ENCODE results near the gene FAM76B. TPM values are rescaled to one million over a fixed set of nuclear protein-coding genes. Genes with fewer than 3 reads are reported as not detected.
"Not testable (repeated sequence)": the region's sequence is repeated elsewhere in the genome, so short reads cannot be mapped to it uniquely, and the experiment has no call there.

FAM76B gene
- total RNA-seq, 4 donors from 2014 or later: 3.6 to 13.6 (median 8.9) TPM

DNA sequence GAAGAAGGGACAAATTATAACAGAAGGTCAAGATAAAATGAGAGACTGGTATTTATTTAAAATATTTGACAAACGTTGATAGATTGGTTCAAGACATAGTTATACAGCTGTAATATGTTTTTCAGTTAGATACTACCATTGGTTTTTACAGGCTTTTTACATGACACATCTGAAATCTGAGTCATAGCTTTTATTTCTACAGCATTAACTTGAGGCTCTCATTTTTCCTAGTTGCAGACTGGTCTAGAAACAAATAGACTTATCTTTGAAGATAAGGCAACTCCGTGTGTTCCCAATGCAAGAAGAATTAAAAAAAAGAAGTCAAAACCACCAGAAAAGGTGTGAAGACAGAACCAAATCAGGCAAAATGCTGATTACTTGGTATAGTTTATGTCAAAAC lies 32.1 kb upstream of the FAM76B start:
- Histone ChIP-seq H3K4me1 (no peaks in the 10 kb centered on the region), H3K36me3 (peaks cover 0 to 25% of the 10 kb centered on the region in 2 donors), H3K9me3 (no peaks in the 10 kb centered on the region), H3K27me3 (no peaks in the 10 kb centered on the region), H3K27ac (no peak overlapping the region), H3K4me3 (no peak overlapping the region)
- in situ Hi-C loops (cut with MboI; ENCODE audit: low sequenced_read_pairs in 4 of 4): no loop called here
- ATAC-seq (no peak), DNase-seq (no peak)
- intact Hi-C loops (cut with DNase I; ENCODE audit: low total_unique reads): no loop called here
- TF ChIP-seq, protein P1, sequence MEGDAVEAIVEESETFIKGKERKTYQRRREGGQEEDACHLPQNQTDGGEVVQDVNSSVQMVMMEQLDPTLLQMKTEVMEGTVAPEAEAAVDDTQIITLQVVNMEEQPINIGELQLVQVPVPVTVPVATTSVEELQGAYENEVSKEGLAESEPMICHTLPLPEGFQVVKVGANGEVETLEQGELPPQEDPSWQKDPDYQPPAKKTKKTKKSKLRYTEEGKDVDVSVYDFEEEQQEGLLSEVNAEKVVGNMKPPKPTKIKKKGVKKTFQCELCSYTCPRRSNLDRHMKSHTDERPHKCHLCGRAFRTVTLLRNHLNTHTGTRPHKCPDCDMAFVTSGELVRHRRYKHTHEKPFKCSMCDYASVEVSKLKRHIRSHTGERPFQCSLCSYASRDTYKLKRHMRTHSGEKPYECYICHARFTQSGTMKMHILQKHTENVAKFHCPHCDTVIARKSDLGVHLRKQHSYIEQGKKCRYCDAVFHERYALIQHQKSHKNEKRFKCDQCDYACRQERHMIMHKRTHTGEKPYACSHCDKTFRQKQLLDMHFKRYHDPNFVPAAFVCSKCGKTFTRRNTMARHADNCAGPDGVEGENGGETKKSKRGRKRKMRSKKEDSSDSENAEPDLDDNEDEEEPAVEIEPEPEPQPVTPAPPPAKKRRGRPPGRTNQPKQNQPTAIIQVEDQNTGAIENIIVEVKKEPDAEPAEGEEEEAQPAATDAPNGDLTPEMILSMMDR (IDR thresholded peaks at IDR 0.05 in 4 of 5, conservative IDR thresholded peaks at IDR 0.05 in 1 of 5): no peak
- TF ChIP-seq POLR2A (IDR thresholded peaks at IDR 0.05): no peak

DNA sequence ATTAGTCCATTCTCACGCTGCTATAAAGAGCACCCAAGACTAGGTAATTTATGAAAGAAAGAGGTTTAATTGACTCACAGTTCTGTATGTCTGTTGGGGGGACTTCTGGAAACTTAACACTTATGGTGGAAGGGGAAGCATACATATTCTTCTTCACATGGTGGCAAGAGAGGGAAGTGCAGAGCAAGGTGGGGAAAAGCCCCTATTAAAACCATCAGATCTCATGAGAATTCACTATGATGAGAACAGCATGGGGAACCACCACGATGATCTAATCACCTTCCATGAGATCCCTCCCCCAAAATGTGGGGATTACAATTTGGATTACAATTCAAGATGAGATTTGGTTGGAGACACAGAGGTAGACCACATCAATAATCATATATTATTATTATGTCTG lies 26.5 kb upstream of the FAM76B start:
- ATAC-seq: no peak
- H3K36me3 ChIP-seq: peaks cover 0 to 14% of the 10 kb centered on the region in 2 donors
- no peaks in the 10 kb centered on the region for H3K4me1 ChIP-seq
- no peak overlapping the region for H3K27ac ChIP-seq
- H3K27me3 ChIP-seq: no peaks in the 10 kb centered on the region
- in situ Hi-C loops (cut with MboI; ENCODE audit: low sequenced_read_pairs in 4 of 4): no loop called here
- H3K4me3 ChIP-seq: no peak overlapping the region
- intact Hi-C loops (cut with DNase I; ENCODE audit: low total_unique reads): no loop called here
- no peak for TF ChIP-seq POLR2A (IDR thresholded peaks at IDR 0.05)
- TF ChIP-seq, protein P1 (IDR thresholded peaks at IDR 0.05 in 4 of 5, conservative IDR thresholded peaks at IDR 0.05 in 1 of 5): no peak
- H3K9me3 ChIP-seq: no peaks in the 10 kb centered on the region
- no peak for DNase-seq

DNA sequence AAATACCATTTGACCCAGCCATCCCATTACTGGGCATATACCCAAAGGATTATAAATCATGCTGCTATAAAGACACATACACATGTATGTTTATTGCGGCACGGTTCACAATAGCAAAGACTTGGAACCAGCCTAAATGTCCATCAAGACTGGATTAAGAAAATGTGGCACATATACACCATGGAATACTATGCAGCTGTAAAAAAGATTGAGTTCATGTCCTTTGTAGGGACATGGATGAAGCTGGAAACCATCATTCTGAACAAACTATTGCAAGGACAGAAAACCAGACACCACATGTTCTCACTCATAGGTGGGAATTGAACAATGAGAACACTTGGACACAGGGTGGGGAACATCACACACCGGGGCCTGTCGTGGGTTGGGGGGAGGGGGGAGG lies 21.5 kb upstream of the FAM76B start:
- H3K27me3 ChIP-seq; in situ Hi-C loops (cut with MboI; ENCODE audit: low sequenced_read_pairs in 4 of 4); H3K9me3 ChIP-seq; DNase-seq; ATAC-seq; intact Hi-C loops (cut with DNase I; ENCODE audit: low total_unique reads); H3K4me1 ChIP-seq; H3K36me3 ChIP-seq; H3K4me3 ChIP-seq; H3K27ac ChIP-seq: not testable (repeated sequence)

DNA sequence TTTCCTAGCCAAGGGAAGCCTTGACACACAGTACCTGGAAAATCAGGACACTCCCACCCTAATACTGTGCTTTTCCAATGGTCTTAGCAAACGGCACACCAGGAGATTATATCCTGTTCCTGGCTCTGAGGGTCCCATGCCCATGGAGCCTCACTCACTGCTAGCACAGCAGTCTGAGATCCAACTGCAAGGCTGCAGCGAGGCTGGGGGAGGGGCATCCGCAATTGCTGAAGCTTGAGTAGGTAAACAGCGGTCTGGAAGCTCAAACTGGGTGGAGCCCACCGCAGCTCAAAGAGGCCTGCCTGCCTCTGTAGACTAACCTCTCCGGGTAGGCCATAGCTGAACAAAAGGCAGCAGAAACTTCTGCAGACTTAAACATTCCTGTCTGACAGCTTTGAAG lies 16.9 kb upstream of the FAM76B start:
- in situ Hi-C loops (cut with MboI; ENCODE audit: low sequenced_read_pairs in 4 of 4); H3K9me3 ChIP-seq; ATAC-seq; H3K27ac ChIP-seq; intact Hi-C loops (cut with DNase I; ENCODE audit: low total_unique reads); H3K36me3 ChIP-seq; H3K4me1 ChIP-seq; H3K4me3 ChIP-seq; H3K27me3 ChIP-seq; DNase-seq: not testable (repeated sequence)

DNA sequence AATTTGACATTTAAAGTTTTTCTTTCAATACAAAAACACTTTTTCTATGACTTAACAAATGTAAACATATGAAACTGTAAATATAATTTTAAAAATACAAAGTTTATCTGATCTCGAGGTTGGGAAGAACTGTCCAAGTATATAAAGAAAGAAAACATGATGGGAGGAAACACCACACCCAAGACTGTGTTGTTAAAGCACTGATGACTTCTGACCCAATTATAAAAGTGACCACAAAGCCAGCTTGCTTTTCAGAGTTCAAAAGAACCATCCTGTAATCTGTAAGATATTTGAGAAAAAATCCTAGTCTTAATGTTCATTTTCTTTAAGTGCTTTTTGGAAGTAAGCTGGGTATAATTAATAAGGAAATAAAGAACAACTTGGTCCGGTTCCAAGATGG lies 16.3 kb upstream of the FAM76B start:
- TF ChIP-seq POLR2A (IDR thresholded peaks at IDR 0.05): no peak
- TF ChIP-seq, protein P1 (IDR thresholded peaks at IDR 0.05 in 4 of 5, conservative IDR thresholded peaks at IDR 0.05 in 1 of 5): no peak
- in situ Hi-C loops (cut with MboI; ENCODE audit: low sequenced_read_pairs in 4 of 4): no loop called here

DNA sequence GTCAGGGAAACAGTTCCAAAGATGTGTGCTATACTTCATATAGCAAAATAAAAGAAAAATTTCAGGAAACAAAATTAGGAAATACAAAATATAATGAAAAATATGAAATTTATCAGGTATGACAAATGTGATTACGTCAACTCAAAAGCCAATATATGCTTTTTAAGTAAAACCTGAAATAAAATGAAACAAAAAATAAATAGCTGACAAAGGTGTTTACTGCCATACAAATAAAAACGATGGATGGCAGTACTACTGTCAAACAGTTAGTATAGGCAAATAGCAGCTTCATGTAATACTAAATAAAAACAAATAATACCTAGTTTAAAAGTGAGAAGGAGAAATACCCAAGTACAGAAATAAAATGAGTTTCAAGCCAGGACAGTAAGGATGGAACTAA lies 14.4 kb upstream of the FAM76B start:
- H3K36me3 ChIP-seq: peaks cover 0 to 19% of the 10 kb centered on the region in 2 donors
- H3K27me3 ChIP-seq: no peaks in the 10 kb centered on the region
- TF ChIP-seq POLR2A (IDR thresholded peaks at IDR 0.05): no peak
- TF ChIP-seq, protein P1 (IDR thresholded peaks at IDR 0.05 in 4 of 5, conservative IDR thresholded peaks at IDR 0.05 in 1 of 5): no peak
- intact Hi-C loops (cut with DNase I; ENCODE audit: low total_unique reads): no loop called here
- in situ Hi-C loops (cut with MboI; ENCODE audit: low sequenced_read_pairs in 4 of 4): no loop called here
- DNase-seq (no peak), ATAC-seq (no peak)
- H3K27ac ChIP-seq: no peak overlapping the region
- H3K9me3 ChIP-seq: no peaks in the 10 kb centered on the region
- H3K4me1 ChIP-seq: no peaks in the 10 kb centered on the region
- no peak overlapping the region for H3K4me3 ChIP-seq

More for the DNA sequence above, 16.3 kb upstream of the FAM76B start:
- ATAC-seq: no peak
- no peaks in the 10 kb centered on the region for H3K27me3 ChIP-seq
- no peaks in the 10 kb centered on the region for H3K9me3 ChIP-seq
- H3K4me3 ChIP-seq: no peak overlapping the region
- peaks cover 0 to 9% of the 10 kb centered on the region in 2 donors for H3K36me3 ChIP-seq
- intact Hi-C loops (cut with DNase I; ENCODE audit: low total_unique reads): no loop called here
- no peaks in the 10 kb centered on the region for H3K4me1 ChIP-seq
- no peak overlapping the region for H3K27ac ChIP-seq
- DNase-seq: no peak

All from gastrocnemius medialis (tissue), 4 donors.